K562 (cell line): ENCODE measurements around the gene LRRC15. TPM values are rescaled to one million over a fixed set of nuclear protein-coding genes. Genes with fewer than 3 reads are reported as not detected.

Source experiments
- CEBPB ChIP-seq: fragments of 450-650 bp; IDR thresholded peaks from 2 replicates; pipeline ENCODE4 v1.6.1; 2016; ENCODE audit warnings: missing genetic modification characterization, missing compliant biosample characterization
- ETS1 ChIP-seq: conservative IDR thresholded peaks from 2 replicates; pipeline ENCODE4 v1.6.1; 2011; ENCODE audit warnings: low read depth, mild to moderate bottlenecking, low read length; ENCODE audit not compliant: control insufficient read depth
- HINFP ChIP-seq: fragments of 450-650 bp; conservative IDR thresholded peaks from 2 replicates; pipeline ENCODE4 v1.6.1; 2016; ENCODE audit warnings: missing genetic modification characterization, low read depth, mild to moderate bottlenecking, control low read depth, missing compliant biosample characterization
- ID3 ChIP-seq, 2 experiments: fragments of 250-450 bp in 1 of 2; fragments of 450-650 bp in 1 of 2; sonication (Bioruptor Pico) in 1 of 2; IDR thresholded peaks; 2 replicates each; pipeline versions ENCODE4 v1.6.1 to v1.8.0; 2016 to 2021; ENCODE audit warnings: mild to moderate bottlenecking in 2 of 2, moderate library complexity in 2 of 2, missing compliant biosample characterization in 1 of 2, missing genetic modification characterization in 1 of 2
- L3MBTL2 ChIP-seq: fragments of 450-650 bp; IDR thresholded peaks from 2 replicates; pipeline ENCODE4 v1.6.1; 2016; ENCODE audit warnings: mild to moderate bottlenecking, moderate library complexity
- MTA1 ChIP-seq: fragments of 450-650 bp; IDR thresholded peaks from 2 replicates; pipeline ENCODE4 v1.6.1; 2017; ENCODE audit warnings: borderline replicate concordance
- MYC ChIP-seq, 2 experiments: fragments of 250-450 bp in 1 of 2; sonication (Bioruptor Pico) in 1 of 2; IDR thresholded peaks; 2 replicates each; pipeline versions ENCODE4 v1.5.1 to v1.6.1; 2012 to 2021; ENCODE audit warnings: low read depth in 2 of 2, borderline replicate concordance in 1 of 2, improper control_type of control experiment in 1 of 2, low read length in 1 of 2, mild to moderate bottlenecking in 1 of 2, moderate library complexity in 1 of 2
- POLR2G ChIP-seq: fragments of 200-400 bp; formaldehyde crosslinking; IDR thresholded peaks from 2 replicates; pipeline ENCODE4 v1.6.1; 2017; ENCODE audit warnings: low read depth, mild to moderate bottlenecking, antibody characterized with exemption, low read length, moderate library complexity
- RCOR1 ChIP-seq, 2 experiments: IDR thresholded peaks; 2 replicates each; pipeline ENCODE4 v1.6.1; 2012; ENCODE audit warnings: low read depth in 2 of 2, low read length in 2 of 2, borderline replicate concordance in 1 of 2, improper control_type of control experiment in 1 of 2
- RUNX1 ChIP-seq: sonication (generic); IDR thresholded peaks from 2 replicates; pipeline ENCODE4 v1.6.1; 2016; ENCODE audit warnings: antibody characterized with exemption, low read depth
- SIX5 ChIP-seq, 2 experiments: IDR thresholded peaks; 2 replicates each; pipeline ENCODE4 v1.6.1; 2011; ENCODE audit warnings: low read length in 2 of 2, borderline replicate concordance in 1 of 2, low read depth in 1 of 2, mild to moderate bottlenecking in 1 of 2, moderate library complexity in 1 of 2; ENCODE audit not compliant: insufficient read depth in 1 of 2
- STAT5A ChIP-seq: IDR thresholded peaks from 2 replicates; pipeline ENCODE4 v1.6.1; 2012; ENCODE audit warnings: low read length, inconsistent platforms, borderline replicate concordance
- TCF3 ChIP-seq: sonication (generic); formaldehyde crosslinking; IDR thresholded peaks from 2 replicates; pipeline ENCODE4 v1.4.0; 2020; ENCODE audit warnings: mild to moderate bottlenecking, missing genetic modification reagents
- ZBTB12 ChIP-seq: fragments of 250-450 bp; sonication (Bioruptor Pico); IDR thresholded peaks from 2 replicates; pipeline ENCODE4 v1.4.0; 2020
- ZNF174 ChIP-seq: fragments of 250-450 bp; sonication (Bioruptor Pico); IDR thresholded peaks from 2 replicates; pipeline ENCODE4 v1.4.0; 2020; ENCODE audit warnings: mild to moderate bottlenecking
- ZNF280A ChIP-seq: fragments of 450-650 bp; IDR thresholded peaks from 2 replicates; pipeline ENCODE4 v1.6.1; 2018; ENCODE audit warnings: mild to moderate bottlenecking, low read depth; ENCODE audit not compliant: partially characterized antibody
- ZNF311 ChIP-seq: fragments of 250-450 bp; sonication (Bioruptor Pico); IDR thresholded peaks from 2 replicates; pipeline ENCODE4 v1.4.0; 2020; ENCODE audit warnings: mild to moderate bottlenecking, moderate library complexity
- ZNF589 ChIP-seq: fragments of 200-800 bp; sonication (Bioruptor generic); IDR thresholded peaks from 2 replicates; pipeline ENCODE4 v1.6.1; 2016; ENCODE audit warnings: low read depth, missing genetic modification characterization, missing compliant biosample characterization
- polyA plus RNA-seq, 8 experiments: library from polyadenylated mRNA; depleted of rRNA in 4 of 8; stranded (reverse) in 5 of 8; unstranded in 3 of 8; fragments of >200 nt; fragmentation: Nextera tagmentation in 2 of 8; fragmentation: Illumina TruSeq in 1 of 8; extraction: Ambion mirVana in 2 of 8; extraction: Trizol in 1 of 8; gene quantifications; 2 replicates each; pipeline versions ENCODE4 v1.2.1 to v1.2.3, GENCODE V29; 2011 to 2014; ENCODE audit warnings: inconsistent platforms in 1 of 8, missing spikeins in 1 of 8
- total RNA-seq, 7 experiments: library from RNA; depleted of rRNA in 6 of 7; stranded (reverse); fragments of >200 nt in 6 of 7; fragmentation: Illumina TruSeq in 2 of 7; extraction: Trizol in 2 of 7; gene quantifications; 2 replicates each; pipeline versions ENCODE4 v1.2.1 to v1.2.3, GENCODE V29; 2011 to 2021; ENCODE audit warnings: low replicate concordance in 1 of 7

The LRRC15 gene
- total and polyA plus RNA-seq, 9 of the 15 experiments (the other 6 are each of a cell fraction or from before 2014, with no cell fraction given), result not detected

- TF ChIP-seq ZNF589 (CRISPR knock-in tag) (no peak), MTA1 (no peak), ID3 (CRISPR knock-in tag; IDR thresholded peaks at IDR 0.05) (no peak), ID3 (tag; IDR thresholded peaks at IDR 0.05) (peak; percentile 82), ZNF174 (CRISPR knock-in tag) (no peak), POLR2G (peak; percentile 36; the same call in 1 of the 2 replicates), ZNF311 (no peak), HINFP (no peak), ZNF280A (no peak), ZBTB12 (CRISPR knock-in tag) (no peak), SIX5 (IDR thresholded peaks at IDR 0.05; ENCODE audit: borderline replicate concordance in 1 of 2, insufficient read depth in 1 of 2, low read depth in 1 of 2, low read length in 2 of 2) (no peak), ETS1 (no peak), RCOR1 (IDR thresholded peaks at IDR 0.05; ENCODE audit: borderline replicate concordance in 1 of 2, low read depth in 2 of 2, low read length in 2 of 2) (peak in 1 of 2 experiments; percentile 69; a peak in 2 of 4 replicates), TCF3 (CRISPR knock-in tag) (0 out of 2 replicates have a peak, but pooled peaks have one; percentile 7), RUNX1 (no peak), MYC (IDR thresholded peaks at IDR 0.05; ENCODE audit: low read depth, low read length) (peak; percentile 68), MYC (CRISPR knock-in tag; IDR thresholded peaks at IDR 0.05; ENCODE audit: borderline replicate concordance, low read depth) (peak; percentile 79; the same call in 1 of the 2 replicates), L3MBTL2 (peak; percentile 98), STAT5A (no peak), CEBPB (tag) (no peak)
These were observed 36.1 kb downstream of the LRRC15 start (continued) for GRCh38 chr3:194333212-194333980.
